ENCODE data around the gene VGLL4.

DNA sequence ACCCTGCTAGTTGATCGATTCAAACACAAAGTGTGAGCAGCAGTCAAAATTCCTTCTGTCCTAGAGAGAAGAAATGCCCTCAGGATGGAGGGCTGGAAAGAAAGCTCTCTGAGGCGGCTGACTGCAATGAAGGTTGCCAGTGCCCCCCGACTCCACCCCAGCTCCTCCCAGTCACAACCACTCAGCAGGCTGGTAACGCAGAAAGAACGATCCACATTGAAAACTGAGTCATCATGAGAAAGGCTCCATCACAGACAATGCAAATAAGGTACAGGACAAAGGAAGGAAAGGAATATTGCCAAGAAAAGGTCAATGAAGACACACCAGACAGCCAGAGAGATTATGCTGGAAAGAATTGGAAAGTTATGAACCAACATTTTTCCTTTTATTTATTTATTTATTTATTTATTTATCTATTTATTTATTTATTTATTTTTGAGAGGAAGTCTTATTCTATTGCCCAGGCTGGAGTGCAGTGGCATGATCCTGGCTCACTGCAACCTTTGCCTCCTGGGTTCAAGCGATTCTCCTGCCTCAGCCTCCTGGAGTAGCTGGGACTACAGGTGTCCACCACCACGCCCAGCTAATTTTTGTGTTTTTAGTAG is 17.4 kb upstream of the VGLL4 start:
- TF ChIP-seq POLR2AphosphoS5 (IDR thresholded peaks at IDR 0.05; ENCODE audit: low read depth) (no peak), GABPA (IDR thresholded peaks at IDR 0.05; ENCODE audit: low read depth) (no peak)
- TF ChIP-seq, protein P1, sequence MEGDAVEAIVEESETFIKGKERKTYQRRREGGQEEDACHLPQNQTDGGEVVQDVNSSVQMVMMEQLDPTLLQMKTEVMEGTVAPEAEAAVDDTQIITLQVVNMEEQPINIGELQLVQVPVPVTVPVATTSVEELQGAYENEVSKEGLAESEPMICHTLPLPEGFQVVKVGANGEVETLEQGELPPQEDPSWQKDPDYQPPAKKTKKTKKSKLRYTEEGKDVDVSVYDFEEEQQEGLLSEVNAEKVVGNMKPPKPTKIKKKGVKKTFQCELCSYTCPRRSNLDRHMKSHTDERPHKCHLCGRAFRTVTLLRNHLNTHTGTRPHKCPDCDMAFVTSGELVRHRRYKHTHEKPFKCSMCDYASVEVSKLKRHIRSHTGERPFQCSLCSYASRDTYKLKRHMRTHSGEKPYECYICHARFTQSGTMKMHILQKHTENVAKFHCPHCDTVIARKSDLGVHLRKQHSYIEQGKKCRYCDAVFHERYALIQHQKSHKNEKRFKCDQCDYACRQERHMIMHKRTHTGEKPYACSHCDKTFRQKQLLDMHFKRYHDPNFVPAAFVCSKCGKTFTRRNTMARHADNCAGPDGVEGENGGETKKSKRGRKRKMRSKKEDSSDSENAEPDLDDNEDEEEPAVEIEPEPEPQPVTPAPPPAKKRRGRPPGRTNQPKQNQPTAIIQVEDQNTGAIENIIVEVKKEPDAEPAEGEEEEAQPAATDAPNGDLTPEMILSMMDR (IDR thresholded peaks at IDR 0.05; ENCODE audit: insufficient read depth, low read length): no peak
- TF ChIP-seq, protein P2, sequence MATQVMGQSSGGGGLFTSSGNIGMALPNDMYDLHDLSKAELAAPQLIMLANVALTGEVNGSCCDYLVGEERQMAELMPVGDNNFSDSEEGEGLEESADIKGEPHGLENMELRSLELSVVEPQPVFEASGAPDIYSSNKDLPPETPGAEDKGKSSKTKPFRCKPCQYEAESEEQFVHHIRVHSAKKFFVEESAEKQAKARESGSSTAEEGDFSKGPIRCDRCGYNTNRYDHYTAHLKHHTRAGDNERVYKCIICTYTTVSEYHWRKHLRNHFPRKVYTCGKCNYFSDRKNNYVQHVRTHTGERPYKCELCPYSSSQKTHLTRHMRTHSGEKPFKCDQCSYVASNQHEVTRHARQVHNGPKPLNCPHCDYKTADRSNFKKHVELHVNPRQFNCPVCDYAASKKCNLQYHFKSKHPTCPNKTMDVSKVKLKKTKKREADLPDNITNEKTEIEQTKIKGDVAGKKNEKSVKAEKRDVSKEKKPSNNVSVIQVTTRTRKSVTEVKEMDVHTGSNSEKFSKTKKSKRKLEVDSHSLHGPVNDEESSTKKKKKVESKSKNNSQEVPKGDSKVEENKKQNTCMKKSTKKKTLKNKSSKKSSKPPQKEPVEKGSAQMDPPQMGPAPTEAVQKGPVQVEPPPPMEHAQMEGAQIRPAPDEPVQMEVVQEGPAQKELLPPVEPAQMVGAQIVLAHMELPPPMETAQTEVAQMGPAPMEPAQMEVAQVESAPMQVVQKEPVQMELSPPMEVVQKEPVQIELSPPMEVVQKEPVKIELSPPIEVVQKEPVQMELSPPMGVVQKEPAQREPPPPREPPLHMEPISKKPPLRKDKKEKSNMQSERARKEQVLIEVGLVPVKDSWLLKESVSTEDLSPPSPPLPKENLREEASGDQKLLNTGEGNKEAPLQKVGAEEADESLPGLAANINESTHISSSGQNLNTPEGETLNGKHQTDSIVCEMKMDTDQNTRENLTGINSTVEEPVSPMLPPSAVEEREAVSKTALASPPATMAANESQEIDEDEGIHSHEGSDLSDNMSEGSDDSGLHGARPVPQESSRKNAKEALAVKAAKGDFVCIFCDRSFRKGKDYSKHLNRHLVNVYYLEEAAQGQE (IDR thresholded peaks at IDR 0.05; ENCODE audit: insufficient replicate concordance, low read depth): no peak

All from HL-60 (cell line).